Osteoblast (primary cell): ENCODE results near the gene CLC. TPM values are rescaled to one million over a fixed set of nuclear protein-coding genes. Genes with fewer than 3 reads are reported as not detected.

Experiments used
- DNase-seq: peaks from one replicate; pipeline ENCODE4 v3.0.0; 2011; ENCODE audit warnings: low spot score, mixed read lengths; ENCODE audit not compliant: insufficient read length; ENCODE audit errors: missing footprints
- H2AFZ ChIP-seq: 2 replicates; pipeline ENCODE4 v1.6.0; 2011; ENCODE audit warnings: mild to moderate bottlenecking, low read length
- H3K27ac ChIP-seq: 2 replicates; pipeline ENCODE4 v1.5.1; 2011; ENCODE audit warnings: mild to moderate bottlenecking, low read depth, low read length, moderate library complexity
- H3K27me3 ChIP-seq: 2 replicates; pipeline ENCODE4 v1.6.0; 2012; ENCODE audit warnings: mild to moderate bottlenecking, control low read depth, inconsistent platforms, low read length, moderate library complexity; ENCODE audit not compliant: insufficient read depth
- H3K36me3 ChIP-seq: 2 replicates; pipeline ENCODE4 v1.5.1; 2011; ENCODE audit warnings: mild to moderate bottlenecking, low read length, control low read depth, moderate library complexity; ENCODE audit not compliant: insufficient read depth
- H3K4me1 ChIP-seq: 2 replicates; pipeline ENCODE4 v1.5.1; 2011; ENCODE audit warnings: mild to moderate bottlenecking, low read length, control low read depth, moderate library complexity; ENCODE audit not compliant: insufficient read depth
- H3K4me2 ChIP-seq: 2 replicates; pipeline ENCODE4 v1.6.0; 2011; ENCODE audit warnings: mild to moderate bottlenecking, low read length; ENCODE audit not compliant: insufficient read depth
- H3K4me3 ChIP-seq: fragments of 200-600 bp; sonication (generic); 3 replicates; pipeline ENCODE4 v1.5.1; 2012; ENCODE audit warnings: mild to moderate bottlenecking, low read length, inconsistent platforms; ENCODE audit not compliant: insufficient read depth
- H3K79me2 ChIP-seq: 2 replicates; pipeline ENCODE4 v1.6.0; 2012; ENCODE audit warnings: mild to moderate bottlenecking, low read length, control low read depth, inconsistent platforms; ENCODE audit not compliant: insufficient read depth
- H3K9me3 ChIP-seq: 2 replicates; pipeline ENCODE4 v1.5.1; 2011; ENCODE audit warnings: low read depth, low read length, control low read depth
- H4K20me1 ChIP-seq: 2 replicates; pipeline ENCODE4 v1.6.0; 2012; ENCODE audit warnings: mild to moderate bottlenecking, low read length, control low read depth; ENCODE audit not compliant: insufficient read depth
- CTCF ChIP-seq: IDR thresholded peaks from 2 replicates; pipeline ENCODE4 v1.5.1; 2011; ENCODE audit warnings: mild to moderate bottlenecking, low read depth, low read length, moderate library complexity; ENCODE audit errors: extremely low read depth
- total RNA-seq: library from RNA; depleted of rRNA; stranded (reverse); fragments of >200 nt; gene quantifications from 2 replicates; pipeline ENCODE4 v1.2.3, GENCODE V29; 2012

CLC gene
- total RNA-seq, 1 donor = not detected

GRCh38 chr19:39704181-39705044, 33.4 kb downstream of the CLC start, which contains the start of gene LGALS14:
Gene LGALS14 (plus strand): TSS chr19:39704481. CDS start chr19:39704529, 48 bp downstream.
- H3K27me3 ChIP-seq = peaks cover 3% of the 10 kb centered on the region
- H2AFZ ChIP-seq = no peak within 1 kb of the TSS
- no peak within 1 kb of the TSS for H3K27ac ChIP-seq
- no peak within 1 kb of the TSS for H3K4me2 ChIP-seq
- no peak for TF ChIP-seq CTCF
- H3K36me3 ChIP-seq = no peaks in the 10 kb centered on the region
- H3K4me1 ChIP-seq = no peaks in the 10 kb centered on the region
- H3K9me3 ChIP-seq = no peaks in the 10 kb centered on the region
- no peak for DNase-seq
- no peaks in the 10 kb centered on the region for H4K20me1 ChIP-seq
- H3K4me3 ChIP-seq = no peak within 1 kb of the TSS
- no peaks in the 10 kb centered on the region for H3K79me2 ChIP-seq

GRCh38 chr19:39701291-39701690, 36.5 kb downstream of the CLC start:
- no peak for DNase-seq
- H3K27me3 ChIP-seq = peaks cover 6% of the 10 kb centered on the region
- H4K20me1 ChIP-seq = no peaks in the 10 kb centered on the region
- no peak overlapping the region for H3K4me3 ChIP-seq
- no peaks in the 10 kb centered on the region for H3K4me1 ChIP-seq
- no peaks in the 10 kb centered on the region for H3K79me2 ChIP-seq
- H3K4me2 ChIP-seq = no peak overlapping the region
- no peaks in the 10 kb centered on the region for H3K9me3 ChIP-seq
- no peak for TF ChIP-seq CTCF
- no peak overlapping the region for H2AFZ ChIP-seq
- no peaks in the 10 kb centered on the region for H3K36me3 ChIP-seq
- no peak overlapping the region for H3K27ac ChIP-seq

GRCh38 chr19:39698535-39698934, 39.3 kb downstream of the CLC start:
- Histone ChIP-seq H3K9me3 (no peaks in the 10 kb centered on the region), H3K36me3 (no peaks in the 10 kb centered on the region), H4K20me1 (no peaks in the 10 kb centered on the region), H3K4me3 (no peak overlapping the region), H3K4me2 (no peak overlapping the region), H3K79me2 (no peaks in the 10 kb centered on the region), H2AFZ (no peak overlapping the region), H3K27me3 (peaks cover 9% of the 10 kb centered on the region), H3K27ac (no peak overlapping the region), H3K4me1 (no peaks in the 10 kb centered on the region)
- DNase-seq = no peak
- no peak for TF ChIP-seq CTCF

GRCh38 chr19:39696387-39696786, 41.4 kb downstream of the CLC start:
- Histone ChIP-seq H4K20me1 (no peaks in the 10 kb centered on the region), H3K4me2 (no peak overlapping the region), H3K36me3 (no peaks in the 10 kb centered on the region), H3K27ac (no peak overlapping the region), H3K27me3 (peaks cover 9% of the 10 kb centered on the region), H3K79me2 (no peaks in the 10 kb centered on the region), H3K4me1 (no peaks in the 10 kb centered on the region), H2AFZ (no peak overlapping the region), H3K4me3 (no peak overlapping the region), H3K9me3 (no peaks in the 10 kb centered on the region)
- no peak for DNase-seq
- TF ChIP-seq CTCF = no peak
